Skeletal muscle cell (primary cell): Measurements from ENCODE around the gene GPR50.

Experiments
- DNase-seq: peaks from one replicate; pipeline ENCODE4 v3.0.0-alpha.2; 2010; ENCODE audit warnings: low read depth
- H3K4me3 ChIP-seq: 2 replicates; pipeline ENCODE4 v1.5.1; 2011; ENCODE audit warnings: low read depth, mild to moderate bottlenecking, control low read depth, low read length, moderate library complexity

GPR50 gene

GRCh38 chrX:151206871-151207270 lies 30.5 kb downstream of the GPR50 start:
- no peak overlapping the region for H3K4me3 ChIP-seq
- no peak for DNase-seq

- no peak overlapping the region for H3K4me3 ChIP-seq
- DNase-seq: no peak
Measured at GRCh38 chrX:151225843-151226242, 49.5 kb downstream of the GPR50 start.

- no peak for DNase-seq
- no peak overlapping the region for H3K4me3 ChIP-seq
Measured at GRCh38 chrX:151226941-151227340, 50.6 kb downstream of the GPR50 start.

GRCh38 chrX:151227627-151228026 lies 51.2 kb downstream of the GPR50 start:
- H3K4me3 ChIP-seq: no peak overlapping the region
- no peak for DNase-seq

GRCh38 chrX:151228935-151229334 lies 52.6 kb downstream of the GPR50 start:
- H3K4me3 ChIP-seq: no peak overlapping the region
- DNase-seq: no peak
